Thyroid gland (tissue), 4 donors: ENCODE measurements around the gene LCAT.

Source experiments
- CTCF ChIP-seq, 6 experiments: fragments of 200-600 bp in 3 of 6; fragments of 450-650 bp in 3 of 6; sonication (generic) in 3 of 6; IDR thresholded peaks; one replicate each; pipeline ENCODE4 v1.5.1; 2016 to 2019; ENCODE audit warnings: antibody characterized with exemption in 6 of 6, mild to moderate bottlenecking in 2 of 6, inconsistent platforms in 1 of 6, moderate library complexity in 1 of 6
- POLR2A ChIP-seq, 2 donors: fragments of 450-650 bp; IDR thresholded peaks; one replicate each; pipeline ENCODE4 v1.6.1; 2017; ENCODE audit warnings: antibody characterized with exemption in 2 of 2, mild to moderate bottlenecking in 2 of 2, moderate library complexity in 1 of 2

DNA sequence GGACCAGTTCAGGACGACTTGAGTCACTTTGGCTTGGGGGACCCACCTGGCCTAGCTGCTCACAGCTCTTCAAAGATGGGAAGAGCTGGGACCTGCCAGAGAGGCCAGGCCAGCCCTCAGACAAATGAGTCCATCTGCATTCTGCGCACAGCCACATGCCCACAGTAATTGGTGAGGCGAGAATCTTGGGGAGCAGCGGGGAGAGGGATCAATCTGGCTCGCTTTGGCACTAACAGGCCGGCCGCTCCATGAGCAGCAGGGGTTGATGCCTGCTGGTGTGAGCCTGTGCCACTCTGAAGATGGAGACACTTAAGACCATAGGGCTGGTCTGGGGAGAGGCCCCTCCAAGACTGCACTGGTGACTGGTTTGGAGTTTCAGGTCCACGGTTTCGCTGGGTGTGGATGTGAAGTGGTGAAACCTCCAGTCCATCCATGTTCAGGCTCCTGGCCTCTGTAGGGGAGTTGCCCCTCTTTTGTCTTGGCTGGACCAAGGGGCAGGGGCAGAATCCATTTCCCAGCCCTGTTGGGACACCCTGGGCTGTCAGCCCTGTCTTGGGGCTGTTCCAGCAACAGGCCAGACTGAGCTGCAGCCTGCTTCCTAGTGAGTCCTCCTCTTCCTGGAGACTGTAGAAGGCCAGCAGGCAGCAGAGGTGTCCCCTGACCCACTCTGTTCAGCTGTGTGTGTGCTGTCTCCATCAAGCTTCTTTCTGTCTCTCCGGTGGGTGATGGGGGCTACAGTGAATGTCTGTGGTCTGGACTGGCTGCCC is 19.6 kb downstream of the LCAT start:
- TF ChIP-seq CTCF (IDR thresholded peaks at IDR 0.05) (no peak), POLR2A (IDR thresholded peaks at IDR 0.05) (no peak)
